ENCODE results near the gene NF1. TPM values are rescaled to one million over a fixed set of nuclear protein-coding genes. Genes with fewer than 3 reads are reported as not detected.

NF1 gene
- total RNA-seq, 4 donors from 2014 or later, result 40.9 to 64.8 (median 44.5) TPM

- no peak for DNase-seq (ENCODE audit: extremely low spot score)
- no peak overlapping the region for H3K27ac ChIP-seq (replicated peaks in 1 of 4)
- no peak overlapping the region for H3K4me3 ChIP-seq
- 89% methylated on average over 2 of the region's 2 CpGs for WGBS
- peaks cover 0 to 6% (median 0%) of the 10 kb centered on the region in 4 donors for H3K4me1 ChIP-seq
- no peaks in the 10 kb centered on the region for H3K9me3 ChIP-seq
- intact Hi-C loops (cut with DNase I), result no loop called here
- peaks cover 0 to 6% (median 0%) of the 10 kb centered on the region in 4 donors for H3K36me3 ChIP-seq
- TF ChIP-seq CTCF (IDR thresholded peaks at IDR 0.05), result no peak
- no peak for TF ChIP-seq EP300 (IDR thresholded peaks at IDR 0.05)
- TF ChIP-seq POLR2A (IDR thresholded peaks at IDR 0.05; ENCODE audit: low read depth), result no peak
- TF ChIP-seq POLR2AphosphoS5 (IDR thresholded peaks at IDR 0.05), result no peak
- no peaks in the 10 kb centered on the region for H3K27me3 ChIP-seq
These were observed 43.3 kb upstream of the NF1 start for GRCh38 chr17:31051506-31051905.

GRCh38 chr17:31052187-31052889 is 42.4 kb upstream of the NF1 start:
- DNase-seq (ENCODE audit: extremely low spot score), result no peak
- H3K4me3 ChIP-seq, result no peak overlapping the region
- TF ChIP-seq POLR2AphosphoS5 (IDR thresholded peaks at IDR 0.05) (peak; percentile 11 to 14), POLR2A (IDR thresholded peaks at IDR 0.05; ENCODE audit: low read depth) (no peak)
- peaks cover 0 to 6% (median 0%) of the 10 kb centered on the region in 4 donors for H3K36me3 ChIP-seq
- intact Hi-C loops (cut with DNase I), result no loop called here
- H3K27me3 ChIP-seq, result no peaks in the 10 kb centered on the region
- H3K27ac ChIP-seq (replicated peaks in 1 of 4), result peak overlapping the region in 1 of 4 donors; percentile 23
- no peaks in the 10 kb centered on the region for H3K9me3 ChIP-seq
- WGBS, result 68% methylated on average over 9 of the region's 9 CpGs
- H3K4me1 ChIP-seq, result peaks cover 0 to 6% (median 0%) of the 10 kb centered on the region in 4 donors

GRCh38 chr17:31053071-31053470 is 41.7 kb upstream of the NF1 start:
- DNase-seq (ENCODE audit: extremely low spot score), result no peak
- 90% methylated on average over 4 of the region's 4 CpGs for WGBS
- no peak overlapping the region for H3K27ac ChIP-seq (replicated peaks in 1 of 4)
- intact Hi-C loops (cut with DNase I), result no loop called here
- TF ChIP-seq CTCF (IDR thresholded peaks at IDR 0.05), result no peak
- TF ChIP-seq POLR2A (IDR thresholded peaks at IDR 0.05; ENCODE audit: low read depth), result no peak
- TF ChIP-seq EP300 (IDR thresholded peaks at IDR 0.05), result no peak
- no peak for TF ChIP-seq POLR2AphosphoS5 (IDR thresholded peaks at IDR 0.05)
- H3K4me3 ChIP-seq, result no peak overlapping the region
- H3K36me3 ChIP-seq, result peaks cover 0 to 5% (median 0%) of the 10 kb centered on the region in 4 donors
- no peaks in the 10 kb centered on the region for H3K9me3 ChIP-seq
- peaks cover 0 to 6% (median 0%) of the 10 kb centered on the region in 4 donors for H3K4me1 ChIP-seq
- no peaks in the 10 kb centered on the region for H3K27me3 ChIP-seq

GRCh38 chr17:31054761-31055160 is 40.0 kb upstream of the NF1 start:
- 100% methylated on average over 3 of the region's 3 CpGs for WGBS
- intact Hi-C loops (cut with DNase I), result no loop called here
- TF ChIP-seq POLR2AphosphoS5 (IDR thresholded peaks at IDR 0.05) (no peak), CTCF (IDR thresholded peaks at IDR 0.05) (no peak)

GRCh38 chr17:31058976-31059375 is 35.8 kb upstream of the NF1 start:
- H3K36me3 ChIP-seq, result no peaks in the 10 kb centered on the region
- intact Hi-C loops (cut with DNase I), result no loop called here
- H3K4me3 ChIP-seq, result no peak overlapping the region
- no peaks in the 10 kb centered on the region for H3K9me3 ChIP-seq
- H3K27ac ChIP-seq (replicated peaks in 1 of 4), result no peak overlapping the region
- no peak for DNase-seq (ENCODE audit: extremely low spot score)
- no peaks in the 10 kb centered on the region for H3K4me1 ChIP-seq
- 73% methylated on average over 2 of the region's 2 CpGs for WGBS
- no peak for TF ChIP-seq CTCF (IDR thresholded peaks at IDR 0.05)
- no peak for TF ChIP-seq POLR2A (IDR thresholded peaks at IDR 0.05; ENCODE audit: low read depth)
- TF ChIP-seq EP300 (IDR thresholded peaks at IDR 0.05), result no peak
- TF ChIP-seq POLR2AphosphoS5 (IDR thresholded peaks at IDR 0.05), result no peak
- no peaks in the 10 kb centered on the region for H3K27me3 ChIP-seq

More at GRCh38 chr17:31054761-31055160, 40.0 kb upstream of the NF1 start:
- no peak for DNase-seq (ENCODE audit: extremely low spot score)
- no peaks in the 10 kb centered on the region for H3K36me3 ChIP-seq
- H3K9me3 ChIP-seq, result no peaks in the 10 kb centered on the region
- no peak overlapping the region for H3K27ac ChIP-seq (replicated peaks in 1 of 4)
- H3K4me1 ChIP-seq, result peaks cover 0 to 6% (median 0%) of the 10 kb centered on the region in 4 donors
- no peaks in the 10 kb centered on the region for H3K27me3 ChIP-seq
- H3K4me3 ChIP-seq, result no peak overlapping the region
